Neural progenitor cell (in vitro differentiated cells): ENCODE results near the gene ZNRF1. TPM values are rescaled to one million over a fixed set of nuclear protein-coding genes. Genes with fewer than 3 reads are reported as not detected.
A peak's percentile ranks its signal among the peaks of the same experiment; 100 is the strongest.

ENCODE experiments used
- DNase-seq: peaks from one replicate; pipeline ENCODE4 v3.0.0-alpha.2; 2016; ENCODE audit warnings: low spot score
- H2AFZ ChIP-seq: fragments of 200-600 bp; sonication (generic); replicated peaks from 2 replicates; pipeline ENCODE4 v1.6.1; 2016; ENCODE audit warnings: antibody characterized with exemption
- H3F3A ChIP-seq: fragments of 200-600 bp; sonication (generic); 2 replicates; pipeline ENCODE4 v1.6.1; 2016; ENCODE audit warnings: antibody characterized with exemption, low read depth
- H3K27ac ChIP-seq: fragments of 200-600 bp; sonication (generic); 2 replicates; pipeline ENCODE4 v1.5.1; 2016; ENCODE audit warnings: mild to moderate bottlenecking
- H3K27me3 ChIP-seq: fragments of 200-600 bp; sonication (generic); 2 replicates; pipeline ENCODE4 v1.6.1; 2016; ENCODE audit warnings: mild to moderate bottlenecking, moderate library complexity
- H3K36me3 ChIP-seq: fragments of 200-600 bp; sonication (generic); 2 replicates; pipeline ENCODE4 v1.5.1; 2016
- H3K4me1 ChIP-seq: fragments of 200-600 bp; sonication (generic); 2 replicates; pipeline ENCODE4 v1.6.1; 2016; ENCODE audit warnings: mixed run types
- H3K4me2 ChIP-seq: fragments of 200-600 bp; sonication (generic); 2 replicates; pipeline ENCODE4 v1.6.1; 2016
- H3K4me3 ChIP-seq: fragments of 200-600 bp; sonication (generic); 2 replicates; pipeline ENCODE4 v1.5.1; 2016
- H3K79me2 ChIP-seq: fragments of 200-600 bp; sonication (generic); 2 replicates; pipeline ENCODE4 v1.6.1; 2016; ENCODE audit warnings: low read depth
- H3K9ac ChIP-seq: fragments of 200-600 bp; sonication (generic); 2 replicates; pipeline ENCODE4 v1.6.1; 2016
- H3K9me3 ChIP-seq: fragments of 200-600 bp; sonication (generic); 2 replicates; pipeline ENCODE4 v1.5.1; 2016; ENCODE audit warnings: low read depth
- H4K20me1 ChIP-seq: fragments of 200-600 bp; sonication (generic); 2 replicates; pipeline ENCODE4 v1.6.1; 2016; ENCODE audit warnings: low read depth
- H3K27ac Mint-ChIP-seq: 3 replicates; pipeline ENCODE4 v1.8.0; 2021; ENCODE audit warnings: mixed read lengths
- H3K27me3 Mint-ChIP-seq: 2 replicates; pipeline ENCODE4 v1.8.0; 2022; ENCODE audit warnings: low read depth, mild to moderate bottlenecking, inconsistent platforms, moderate library complexity, mixed read lengths; ENCODE audit not compliant: insufficient read depth
- H3K36me3 Mint-ChIP-seq: 3 replicates; pipeline ENCODE4 v1.8.0; 2021; ENCODE audit warnings: mixed read lengths
- H3K4me1 Mint-ChIP-seq: 3 replicates; pipeline ENCODE4 v1.8.0; 2021; ENCODE audit warnings: mixed read lengths
- H3K4me3 Mint-ChIP-seq: 3 replicates; pipeline ENCODE4 v1.8.0; 2021; ENCODE audit warnings: mild to moderate bottlenecking, moderate library complexity, mixed read lengths
- H3K9me3 Mint-ChIP-seq: 3 replicates; pipeline ENCODE4 v1.8.0; 2020; ENCODE audit warnings: mixed read lengths
- EZH2 ChIP-seq: fragments of 200-600 bp; sonication (generic); IDR thresholded peaks from 2 replicates; pipeline ENCODE4 v1.6.1; 2017; ENCODE audit warnings: antibody characterized with exemption, mild to moderate bottlenecking, moderate library complexity
- EZH2phosphoT487 ChIP-seq: fragments of 200-600 bp; sonication (generic); IDR thresholded peaks from 2 replicates; pipeline ENCODE4 v1.6.1; 2017; ENCODE audit warnings: antibody characterized with exemption
- total RNA-seq: library from RNA; depleted of rRNA; stranded (reverse); fragments of >200 nt; gene quantifications from 2 replicates; pipeline ENCODE4 v1.2.3, GENCODE V29; 2015; ENCODE audit warnings: low replicate concordance
- TF ChIP-seq, protein P1 (sequence below): fragments of 200-600 bp; sonication (generic); IDR thresholded peaks from 2 replicates; pipeline ENCODE4 v1.5.1; 2017; ENCODE audit warnings: antibody characterized with exemption, mild to moderate bottlenecking

Gene ZNRF1
- total RNA-seq, 1 donor from 2014 or later: 9.3 TPM

DNA sequence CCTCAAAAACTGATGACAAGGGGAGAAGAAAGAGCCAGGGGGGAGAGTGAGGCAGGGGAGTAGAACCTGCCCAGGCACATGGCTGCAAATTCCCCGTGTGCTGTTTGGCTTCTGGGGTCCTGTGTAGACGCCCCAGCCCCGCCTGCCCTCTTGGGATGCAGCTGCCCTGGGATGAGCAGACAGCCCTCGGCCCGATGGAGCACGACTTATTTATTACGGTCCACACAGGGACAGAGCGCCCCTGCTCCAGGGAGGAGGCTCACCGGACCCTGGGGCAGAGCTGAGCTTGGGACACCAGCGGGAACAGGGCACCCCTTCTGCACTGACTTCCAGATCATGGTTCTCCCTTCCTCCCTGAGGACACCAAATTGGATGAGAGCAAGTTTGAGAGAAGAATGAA is 108.7 kb downstream of the ZNRF1 start:
- Mint-ChIP-seq H3K36me3 (peaks cover 19% of the 10 kb centered on the region), H3K27ac (no peak overlapping the region), H3K9me3 (no peaks in the 10 kb centered on the region), H3K4me1 (peaks cover 46% of the 10 kb centered on the region), H3K27me3 (peaks cover 10% of the 10 kb centered on the region), H3K4me3 (no peak overlapping the region)
- TF ChIP-seq EZH2: no peak
- no peak for TF ChIP-seq EZH2phosphoT487
- TF ChIP-seq, protein P1, sequence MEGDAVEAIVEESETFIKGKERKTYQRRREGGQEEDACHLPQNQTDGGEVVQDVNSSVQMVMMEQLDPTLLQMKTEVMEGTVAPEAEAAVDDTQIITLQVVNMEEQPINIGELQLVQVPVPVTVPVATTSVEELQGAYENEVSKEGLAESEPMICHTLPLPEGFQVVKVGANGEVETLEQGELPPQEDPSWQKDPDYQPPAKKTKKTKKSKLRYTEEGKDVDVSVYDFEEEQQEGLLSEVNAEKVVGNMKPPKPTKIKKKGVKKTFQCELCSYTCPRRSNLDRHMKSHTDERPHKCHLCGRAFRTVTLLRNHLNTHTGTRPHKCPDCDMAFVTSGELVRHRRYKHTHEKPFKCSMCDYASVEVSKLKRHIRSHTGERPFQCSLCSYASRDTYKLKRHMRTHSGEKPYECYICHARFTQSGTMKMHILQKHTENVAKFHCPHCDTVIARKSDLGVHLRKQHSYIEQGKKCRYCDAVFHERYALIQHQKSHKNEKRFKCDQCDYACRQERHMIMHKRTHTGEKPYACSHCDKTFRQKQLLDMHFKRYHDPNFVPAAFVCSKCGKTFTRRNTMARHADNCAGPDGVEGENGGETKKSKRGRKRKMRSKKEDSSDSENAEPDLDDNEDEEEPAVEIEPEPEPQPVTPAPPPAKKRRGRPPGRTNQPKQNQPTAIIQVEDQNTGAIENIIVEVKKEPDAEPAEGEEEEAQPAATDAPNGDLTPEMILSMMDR: no peak
- no peaks in the 10 kb centered on the region for H3K36me3 ChIP-seq
- no peaks in the 10 kb centered on the region for H3K9me3 ChIP-seq
- no peaks in the 10 kb centered on the region for H3K27me3 ChIP-seq
- H2AFZ ChIP-seq: no peak overlapping the region
- DNase-seq: no peak
- H3K4me1 ChIP-seq: peaks cover 21% of the 10 kb centered on the region
- H4K20me1 ChIP-seq: peaks cover 44% of the 10 kb centered on the region
- H3K9ac ChIP-seq: no peak overlapping the region
- H3K4me2 ChIP-seq: no peak overlapping the region
- H3K79me2 ChIP-seq: peaks cover 8% of the 10 kb centered on the region
- H3K27ac ChIP-seq: no peak overlapping the region
- H3F3A ChIP-seq: peaks cover 19% of the 10 kb centered on the region
- no peak overlapping the region for H3K4me3 ChIP-seq

DNA sequence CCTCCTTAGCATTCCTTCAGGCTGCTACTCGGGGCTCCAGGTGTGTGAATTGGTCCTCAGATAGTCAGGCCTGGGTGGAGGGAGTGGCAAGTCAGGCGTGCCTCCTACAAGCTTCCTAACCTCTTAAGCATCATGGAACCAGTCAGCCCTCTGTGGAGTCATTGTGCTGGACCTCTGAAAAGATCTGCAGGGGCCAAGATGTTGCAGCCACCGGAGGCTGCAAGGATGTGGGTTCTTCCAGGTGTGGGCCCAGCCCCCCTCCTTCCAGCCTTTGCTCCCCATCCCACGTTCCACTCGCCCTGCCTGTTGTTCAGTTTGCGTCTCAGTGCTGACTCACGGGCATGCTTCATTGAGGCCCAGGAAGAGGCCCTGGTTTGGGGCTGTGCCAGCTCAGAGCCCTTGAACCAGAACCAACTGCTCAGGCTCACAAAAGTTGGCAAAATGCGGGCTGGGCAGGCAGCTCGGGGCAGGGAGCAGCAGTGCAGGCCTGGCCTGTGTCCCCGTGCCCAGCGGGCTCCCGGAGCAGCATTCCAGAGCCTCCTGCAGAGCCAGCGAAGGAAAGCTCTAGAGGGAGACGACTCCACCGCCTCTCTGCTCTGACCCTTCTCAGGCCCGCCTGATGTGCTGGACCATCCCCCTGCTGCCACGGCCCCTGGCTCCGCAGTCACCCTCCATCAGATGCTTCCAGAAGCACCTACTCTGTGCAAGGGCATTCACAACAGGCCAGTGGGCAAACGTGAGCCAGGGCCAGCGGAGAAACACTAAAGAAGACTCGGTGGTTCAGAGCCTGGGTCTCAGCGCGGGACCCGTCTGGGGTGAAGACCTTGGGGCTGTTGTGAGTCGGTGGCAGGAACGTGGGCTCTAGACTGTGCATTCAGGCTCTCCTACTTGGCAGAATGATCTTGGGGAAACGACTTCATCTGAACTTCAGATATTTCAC is 110.2 kb downstream of the ZNRF1 start:
- H4K20me1 ChIP-seq: peaks cover 40% of the 10 kb centered on the region
- H3K27me3 Mint-ChIP-seq: peaks cover 7% of the 10 kb centered on the region
- no peak overlapping the region for H3K9ac ChIP-seq
- no peaks in the 10 kb centered on the region for H3K36me3 ChIP-seq
- H3K4me3 ChIP-seq: no peak overlapping the region
- no peaks in the 10 kb centered on the region for H3K27me3 ChIP-seq
- no peak overlapping the region for H3K4me3 Mint-ChIP-seq
- H3K4me1 Mint-ChIP-seq: peaks cover 49% of the 10 kb centered on the region
- H3K4me2 ChIP-seq: no peak overlapping the region
- H3K4me1 ChIP-seq: peaks cover 21% of the 10 kb centered on the region
- H3K79me2 ChIP-seq: no peaks in the 10 kb centered on the region
- TF ChIP-seq, protein P1: no peak
- TF ChIP-seq EZH2 (no peak), EZH2phosphoT487 (no peak)
- no peaks in the 10 kb centered on the region for H3K9me3 Mint-ChIP-seq
- H3K27ac Mint-ChIP-seq: peak overlapping the region; percentile 22
- peaks cover 19% of the 10 kb centered on the region for H3F3A ChIP-seq
- H3K27ac ChIP-seq: no peak overlapping the region
- H2AFZ ChIP-seq: no peak overlapping the region
- H3K36me3 Mint-ChIP-seq: peaks cover 9% of the 10 kb centered on the region
- no peak for DNase-seq
- H3K9me3 ChIP-seq: no peaks in the 10 kb centered on the region

DNA sequence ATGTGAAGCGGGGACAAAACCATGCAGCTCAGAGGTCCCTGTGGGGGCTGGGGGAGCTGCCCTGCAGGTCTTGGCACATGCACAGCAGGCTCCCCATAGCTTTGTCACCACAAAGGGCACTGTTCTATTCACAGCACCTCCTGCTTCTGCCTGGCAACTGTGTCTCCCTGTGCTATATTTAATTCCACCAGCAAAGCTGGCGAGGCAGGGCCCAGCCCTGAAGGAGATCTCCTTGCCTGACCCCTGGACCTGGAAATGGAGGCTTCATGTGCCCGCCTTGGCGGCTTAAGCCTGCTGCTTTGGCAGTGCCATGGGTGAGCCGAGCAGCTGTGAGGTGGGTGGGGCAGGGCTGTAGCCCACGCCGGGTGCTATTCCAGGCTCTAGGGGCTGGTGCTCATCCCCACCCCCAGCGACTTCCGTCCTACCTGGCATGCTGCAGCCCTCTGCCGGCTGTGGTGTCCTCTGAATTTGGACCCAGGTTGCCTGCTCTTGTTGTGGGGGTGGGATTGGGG is 111.0 kb downstream of the ZNRF1 start:
- Histone ChIP-seq H3K27ac (no peak overlapping the region), H3K36me3 (no peaks in the 10 kb centered on the region), H3K4me2 (peak overlapping the region; percentile 49), H3K4me3 (no peak overlapping the region), H3K9me3 (no peaks in the 10 kb centered on the region), H4K20me1 (peaks cover 38% of the 10 kb centered on the region), H3K27me3 (no peaks in the 10 kb centered on the region), H3K9ac (no peak overlapping the region), H3F3A (peaks cover 19% of the 10 kb centered on the region), H3K4me1 (peaks cover 21% of the 10 kb centered on the region), H3K79me2 (no peaks in the 10 kb centered on the region), H2AFZ (no peak overlapping the region)
- Mint-ChIP-seq H3K4me3 (peak overlapping the region; percentile 35), H3K4me1 (peaks cover 49% of the 10 kb centered on the region), H3K36me3 (peaks cover 2% of the 10 kb centered on the region), H3K27me3 (peaks cover 7% of the 10 kb centered on the region), H3K9me3 (no peaks in the 10 kb centered on the region), H3K27ac (peak overlapping the region; percentile 22)
- DNase-seq: no peak
- TF ChIP-seq EZH2 (no peak), EZH2phosphoT487 (no peak)
- TF ChIP-seq, protein P1: no peak
